Sigmoid colon (tissue), 4 donors: ENCODE data around the gene FBXW12.

Experiments used
- CTCF ChIP-seq, 4 experiments: fragments of 450-650 bp in 3 of 4; fragments of 200-600 bp in 1 of 4; IDR thresholded peaks; one replicate each; pipeline ENCODE4 v1.5.1; 2016 to 2019; ENCODE audit warnings: antibody characterized with exemption in 4 of 4, mild to moderate bottlenecking in 3 of 4, moderate library complexity in 2 of 4
- EP300 ChIP-seq, 4 donors: sonication (generic); formaldehyde crosslinking; IDR thresholded peaks; one replicate each; pipeline ENCODE4 v1.6.1; 2017; ENCODE audit warnings: antibody characterized with exemption in 4 of 4
- POLR2A ChIP-seq, 2 donors: fragments of 450-650 bp; IDR thresholded peaks; one replicate each; pipeline ENCODE4 v1.6.1; 2016; ENCODE audit warnings: antibody characterized with exemption in 2 of 2, mild to moderate bottlenecking in 2 of 2, moderate library complexity in 2 of 2
- POLR2AphosphoS5 ChIP-seq, 4 donors: sonication (generic); formaldehyde crosslinking; IDR thresholded peaks; one replicate each; pipeline ENCODE4 v1.6.1; 2017; ENCODE audit warnings: antibody characterized with exemption in 4 of 4

GRCh38 chr3:48410205-48411040 lies 38.4 kb downstream of the FBXW12 start:
- no peak for TF ChIP-seq EP300 (IDR thresholded peaks at IDR 0.05)
- no peak for TF ChIP-seq CTCF (IDR thresholded peaks at IDR 0.05)
- TF ChIP-seq POLR2A (IDR thresholded peaks at IDR 0.05) = no peak
- TF ChIP-seq POLR2AphosphoS5 (IDR thresholded peaks at IDR 0.05) = no peak
